ENCODE data around the gene N4BP2. TPM values are rescaled to one million over a fixed set of nuclear protein-coding genes. Genes with fewer than 3 reads are reported as not detected.

The N4BP2 gene
- total RNA-seq, 1 donor from 2014 or later: 9.8 TPM

- peak overlapping the region; percentile 18 for H3K4me3 ChIP-seq
- peak overlapping the region; percentile 61 for H3K27ac ChIP-seq
- no peak for DNase-seq
- no peaks in the 10 kb centered on the region for H3K27me3 ChIP-seq
- TF ChIP-seq, protein P1, sequence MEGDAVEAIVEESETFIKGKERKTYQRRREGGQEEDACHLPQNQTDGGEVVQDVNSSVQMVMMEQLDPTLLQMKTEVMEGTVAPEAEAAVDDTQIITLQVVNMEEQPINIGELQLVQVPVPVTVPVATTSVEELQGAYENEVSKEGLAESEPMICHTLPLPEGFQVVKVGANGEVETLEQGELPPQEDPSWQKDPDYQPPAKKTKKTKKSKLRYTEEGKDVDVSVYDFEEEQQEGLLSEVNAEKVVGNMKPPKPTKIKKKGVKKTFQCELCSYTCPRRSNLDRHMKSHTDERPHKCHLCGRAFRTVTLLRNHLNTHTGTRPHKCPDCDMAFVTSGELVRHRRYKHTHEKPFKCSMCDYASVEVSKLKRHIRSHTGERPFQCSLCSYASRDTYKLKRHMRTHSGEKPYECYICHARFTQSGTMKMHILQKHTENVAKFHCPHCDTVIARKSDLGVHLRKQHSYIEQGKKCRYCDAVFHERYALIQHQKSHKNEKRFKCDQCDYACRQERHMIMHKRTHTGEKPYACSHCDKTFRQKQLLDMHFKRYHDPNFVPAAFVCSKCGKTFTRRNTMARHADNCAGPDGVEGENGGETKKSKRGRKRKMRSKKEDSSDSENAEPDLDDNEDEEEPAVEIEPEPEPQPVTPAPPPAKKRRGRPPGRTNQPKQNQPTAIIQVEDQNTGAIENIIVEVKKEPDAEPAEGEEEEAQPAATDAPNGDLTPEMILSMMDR (IDR thresholded peaks at IDR 0.05): no peak
- intact Hi-C loops (cut with DNase I): no loop called here
- no peaks in the 10 kb centered on the region for H3K9me3 ChIP-seq
- no peaks in the 10 kb centered on the region for H3K36me3 ChIP-seq
- no peak for ATAC-seq
- H3K4me1 ChIP-seq: peaks cover 7% of the 10 kb centered on the region
Observed at GRCh38 chr4:40206426-40206825, 149.8 kb downstream of the N4BP2 start.

Other genes with a start within 250 kb of the N4BP2 start
- 83.7 TPM for gene PDS5A, start 78.9 kb upstream of the N4BP2 start, total RNA-seq
- gene RHOH, start 140.2 kb downstream of the N4BP2 start, total RNA-seq: 8.8 TPM